GM19372 (cell line): ENCODE data around the gene AVPI1.
"Not testable (repeated sequence)": the region's sequence is repeated elsewhere in the genome, so short reads cannot be mapped to it uniquely, and the experiment has no call there.

Experiments
- ATAC-seq: cut with Tn5 transposase; IDR thresholded peaks from one replicate; pipeline ENCODE4 v1.9.1; 2021; ENCODE audit warnings: mild to moderate bottlenecking, low read depth, moderate library complexity; ENCODE audit not compliant: unreplicated experiment

Gene AVPI1

DNA sequence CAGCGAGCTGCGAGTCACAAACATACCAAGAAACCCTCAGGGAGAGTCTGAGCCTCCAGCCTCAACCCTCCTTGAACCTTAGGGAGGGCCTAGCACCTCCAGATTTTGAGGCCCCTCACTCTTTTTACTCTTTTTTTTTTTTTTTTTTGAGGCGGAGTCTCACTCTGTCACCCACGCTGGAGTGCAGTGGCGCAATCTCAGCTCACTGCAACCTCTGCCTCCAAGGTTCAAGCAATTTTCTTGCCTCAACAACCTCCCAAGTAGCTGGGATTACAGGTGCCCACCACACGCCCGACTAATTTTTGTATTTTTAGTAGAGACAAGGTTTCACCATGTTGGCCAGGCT, 2.7 kb downstream of the AVPI1 start:
- not testable (repeated sequence) for ATAC-seq

DNA sequence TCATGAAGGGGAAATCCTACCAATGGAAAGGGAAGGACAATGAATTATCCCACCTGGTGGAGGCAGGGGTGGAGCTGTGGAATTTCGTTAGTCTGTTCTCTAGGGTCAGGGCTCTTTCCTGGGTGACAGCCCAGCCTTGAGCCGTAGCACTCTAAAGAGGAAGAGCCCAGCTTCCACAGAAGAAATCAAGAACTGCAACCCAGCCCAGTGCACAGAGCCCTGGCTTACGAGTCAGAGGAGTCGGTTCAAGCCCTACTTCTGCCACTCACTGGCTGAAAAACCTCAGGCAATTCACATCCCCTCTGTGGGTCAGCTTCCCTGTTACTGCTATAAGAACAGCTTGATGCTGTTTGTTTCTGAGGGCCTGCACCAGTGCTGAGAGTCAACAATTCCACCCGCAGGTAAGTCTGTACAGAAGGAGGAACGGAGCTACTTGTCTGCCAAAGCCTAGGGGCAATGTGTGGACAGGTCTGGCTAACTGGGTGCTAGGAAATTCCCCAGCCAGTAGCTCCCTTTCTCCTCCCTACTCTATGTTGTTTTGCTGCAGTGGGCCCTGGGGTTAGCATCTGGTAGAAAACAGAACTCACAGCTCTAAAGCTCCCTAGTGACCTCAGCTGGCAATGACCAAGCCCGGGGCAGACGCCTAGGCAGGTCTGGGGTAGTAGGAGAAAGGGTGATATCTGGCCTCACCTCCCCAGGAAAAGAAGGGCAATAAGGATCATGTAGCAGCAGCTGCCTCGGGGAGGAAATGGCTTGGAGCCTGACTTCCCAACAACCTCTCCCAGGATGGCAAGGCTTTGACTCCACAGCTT, 3.3 kb downstream of the AVPI1 start:
- ATAC-seq = no peak

DNA sequence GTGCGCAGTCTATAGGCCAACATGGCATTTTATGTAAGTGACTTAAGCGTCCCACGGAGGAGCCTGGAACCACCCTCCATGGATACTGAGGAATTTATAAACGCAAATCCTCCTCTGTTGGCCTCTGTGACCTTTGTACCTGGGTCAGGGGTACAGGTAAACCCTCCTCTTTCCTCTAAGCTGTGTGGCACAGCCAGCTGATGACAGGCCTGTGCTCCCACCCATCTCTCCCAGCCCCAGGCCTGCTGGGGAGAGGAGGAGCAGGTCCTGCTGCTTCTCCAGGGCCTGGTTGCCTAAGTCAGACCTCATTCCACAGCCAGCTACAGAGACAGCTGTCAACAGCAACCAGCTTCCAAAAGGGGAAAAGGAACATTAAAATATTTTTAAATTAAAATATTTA, 5.0 kb downstream of the AVPI1 start:
- ATAC-seq = no peak

- ATAC-seq = no peak
Measured at GRCh38 chr10:97679594-97679993, 7.4 kb downstream of the AVPI1 start.

GRCh38 chr10:97676770-97677581, 10.1 kb downstream of the AVPI1 start:
- peak; percentile 83 for ATAC-seq

- no peak for ATAC-seq
Measured at GRCh38 chr10:97675222-97675621, 11.8 kb downstream of the AVPI1 start.

DNA sequence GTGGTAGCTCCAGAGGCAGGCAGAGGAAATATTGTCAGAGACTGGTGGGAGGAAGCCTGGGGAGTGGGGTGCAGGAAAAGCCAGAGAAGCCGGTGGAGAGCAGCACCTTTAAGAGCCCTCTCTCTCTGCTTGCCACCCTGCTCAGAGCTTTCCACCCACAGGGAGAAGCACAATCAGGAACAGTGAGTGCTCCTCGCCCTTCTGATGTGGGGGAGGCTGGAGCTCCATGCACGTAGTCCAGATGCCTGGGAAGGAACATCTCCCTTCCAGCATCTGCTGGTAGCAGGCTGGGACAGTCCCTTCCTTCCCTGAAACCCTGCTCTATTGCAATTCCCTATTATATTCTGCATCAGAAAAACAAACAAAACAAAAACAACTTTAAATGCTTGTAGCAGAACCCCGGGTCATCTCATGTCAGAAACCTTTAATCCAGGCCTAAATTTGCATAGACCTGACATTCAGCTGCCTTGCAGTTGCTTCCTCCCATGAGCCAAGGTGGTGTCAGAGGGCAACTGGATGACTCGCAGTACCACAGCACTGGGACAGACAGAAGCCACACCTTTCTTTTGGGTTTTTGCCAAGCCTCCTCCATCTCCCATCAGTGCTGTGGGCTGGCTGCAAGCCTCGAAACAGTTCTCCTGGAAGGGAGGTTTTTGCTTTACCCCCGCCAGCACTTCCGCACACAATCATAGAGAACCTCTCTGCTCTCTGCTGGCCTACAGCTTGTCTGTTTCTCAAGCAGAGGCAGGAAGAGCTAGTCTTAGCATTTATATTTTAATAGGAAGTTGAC, 13.1 kb downstream of the AVPI1 start:
- no peak for ATAC-seq

GRCh38 chr10:97669571-97669970, 17.5 kb downstream of the AVPI1 start:
- ATAC-seq = no peak

DNA sequence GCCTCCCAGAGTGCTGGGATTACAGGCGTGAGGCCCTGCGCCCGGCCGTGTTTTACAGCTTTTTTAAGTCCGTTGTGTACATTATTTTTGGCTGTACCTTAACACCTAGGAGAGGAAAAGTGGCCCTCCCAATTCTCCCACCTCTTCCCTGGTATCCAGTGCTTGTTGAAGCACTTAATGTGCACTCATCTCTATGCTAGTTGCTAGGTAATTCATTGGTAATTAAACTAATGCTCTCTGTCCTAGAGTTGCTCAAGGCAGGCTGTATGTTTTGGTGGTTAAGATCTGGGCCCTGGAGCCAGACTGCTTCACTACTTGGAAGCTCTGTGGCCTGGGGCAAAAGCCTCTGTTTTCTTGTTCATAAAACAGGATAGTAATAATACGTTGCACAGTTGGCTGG, 19.6 kb downstream of the AVPI1 start:
- no peak for ATAC-seq

GRCh38 chr10:97666992-97667391, 20.0 kb downstream of the AVPI1 start:
- no peak for ATAC-seq

GRCh38 chr10:97664282-97664850, 22.7 kb downstream of the AVPI1 start:
- no peak for ATAC-seq

- no peak for ATAC-seq
Measured at GRCh38 chr10:97659589-97659988, 27.5 kb downstream of the AVPI1 start.

DNA sequence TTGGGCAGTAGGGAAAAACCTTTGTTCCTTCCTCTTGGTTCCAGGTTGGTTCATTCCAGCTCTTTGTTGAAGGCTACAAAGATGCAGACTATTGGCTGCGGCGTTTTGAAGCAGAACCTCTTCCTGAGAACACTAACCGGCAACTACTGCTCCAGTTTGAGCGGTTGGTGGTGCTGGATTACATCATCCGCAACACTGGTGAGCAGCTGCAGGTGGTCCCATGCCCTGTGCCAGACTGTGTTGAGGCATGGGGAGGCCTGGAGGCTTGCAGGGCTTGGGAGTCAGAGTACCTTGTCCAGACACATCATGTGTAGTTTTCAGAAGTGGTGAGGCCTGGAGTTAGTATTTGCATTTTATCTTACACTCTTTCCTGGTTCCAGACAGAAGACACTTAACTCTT, 30.3 kb downstream of the AVPI1 start:
- ATAC-seq = no peak

DNA sequence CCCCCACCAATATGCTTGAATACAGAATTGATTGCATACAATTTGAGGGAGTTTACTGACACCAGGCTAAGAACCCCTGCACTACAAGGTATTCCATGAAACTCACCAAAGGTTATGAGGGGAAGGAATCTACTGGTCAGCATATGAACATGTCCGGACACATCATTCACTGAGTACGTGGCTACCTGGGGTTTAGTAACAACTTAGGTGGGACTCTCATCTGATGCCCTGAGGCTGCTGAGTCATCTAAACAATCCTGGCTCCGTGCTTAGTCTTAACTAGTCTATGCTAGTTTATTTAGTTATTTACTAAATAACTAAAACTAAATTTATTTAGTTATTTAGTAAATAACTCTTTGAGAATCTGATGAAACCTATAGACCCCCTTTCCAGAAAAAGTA, 35.3 kb downstream of the AVPI1 start:
- no peak for ATAC-seq

- no peak for ATAC-seq
Measured at GRCh38 chr10:97650726-97651125, 36.3 kb downstream of the AVPI1 start.

DNA sequence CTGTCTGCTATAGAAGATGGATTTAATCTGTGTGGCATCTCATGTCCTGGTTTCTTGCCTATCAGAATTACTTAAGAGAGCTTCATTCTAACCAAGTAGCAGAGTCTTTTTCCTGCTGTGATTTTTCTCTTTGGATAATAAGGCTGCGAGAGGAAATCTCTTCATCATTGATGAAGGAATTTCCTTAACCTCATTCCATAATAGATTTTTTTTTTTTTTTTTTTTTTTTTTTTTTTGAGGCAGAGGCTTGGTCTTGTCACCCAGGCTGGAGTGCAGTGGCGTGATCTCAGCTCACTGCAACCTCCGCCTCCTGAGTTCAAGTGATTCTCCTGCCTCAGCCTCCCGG, 37.7 kb downstream of the AVPI1 start:
- ATAC-seq = not testable (repeated sequence)

DNA sequence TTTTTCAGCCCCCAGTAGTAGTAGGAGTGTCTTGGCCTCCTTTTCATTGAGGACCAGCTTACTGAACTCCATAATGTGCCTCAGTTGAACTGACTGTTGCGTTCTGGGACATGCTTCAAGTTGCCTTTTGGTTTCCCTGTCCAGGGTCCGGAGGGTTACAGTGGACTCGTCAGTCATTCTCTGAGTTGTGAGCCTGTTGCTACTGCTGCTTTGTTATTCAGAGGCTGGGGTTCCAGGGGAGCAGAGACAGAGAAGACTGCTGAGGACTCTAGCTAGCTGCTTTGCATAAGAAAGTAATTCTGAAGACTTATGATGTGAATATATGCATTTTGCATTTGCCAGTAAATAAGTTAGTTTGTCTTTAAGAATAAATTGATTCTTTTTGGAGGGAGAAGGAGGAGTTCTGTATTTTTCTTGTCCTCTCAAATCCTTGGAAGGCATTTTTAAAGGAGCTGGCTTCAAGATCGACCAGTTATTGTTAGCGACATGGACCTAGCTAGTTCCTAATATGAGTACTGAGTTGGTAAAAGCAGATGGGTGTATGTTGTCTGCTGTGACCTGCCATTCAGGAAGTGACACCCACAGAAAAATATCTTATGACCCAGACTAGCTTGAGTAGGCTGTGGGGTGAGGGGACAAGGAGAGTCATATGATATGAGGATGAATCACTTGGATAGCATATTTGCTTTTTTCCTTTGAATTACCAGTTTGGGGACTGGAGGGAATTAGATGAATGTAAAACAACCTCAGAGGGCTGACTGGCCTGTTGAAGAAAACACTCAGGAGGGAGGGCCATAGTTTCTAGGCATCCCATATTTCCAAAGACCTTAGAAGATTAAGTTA, 38.3 kb downstream of the AVPI1 start:
- peak; percentile 96 for ATAC-seq

- ATAC-seq = no peak
Measured at GRCh38 chr10:97647556-97647955, 39.5 kb downstream of the AVPI1 start.

DNA sequence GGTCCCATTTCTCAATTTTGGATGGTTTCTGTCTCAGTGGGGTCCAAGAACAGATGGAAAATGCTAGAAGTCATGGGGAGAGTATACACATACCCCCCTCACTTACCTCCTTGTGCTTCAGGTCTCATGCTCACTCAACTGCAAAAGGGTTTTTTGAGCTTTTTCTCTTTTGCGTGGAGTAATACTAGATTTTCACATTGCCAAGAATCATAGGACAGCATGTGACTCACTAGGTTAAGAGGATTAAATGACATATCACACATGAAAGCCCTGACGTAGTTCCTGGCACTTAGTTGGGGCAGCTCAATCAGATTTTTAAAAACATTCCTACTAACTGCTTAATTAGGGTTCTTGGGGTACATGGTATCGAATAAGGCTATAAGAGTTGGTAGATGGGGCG, 42.1 kb downstream of the AVPI1 start:
- no peak for ATAC-seq

GRCh38 chr10:97643441-97643985, 43.5 kb downstream of the AVPI1 start:
- no peak for ATAC-seq
